Measurements from ENCODE around the gene AGBL5. TPM values are rescaled to one million over a fixed set of nuclear protein-coding genes. Genes with fewer than 3 reads are reported as not detected.

AGBL5 gene
- total and polyA plus RNA-seq, 2 of the 13 experiments (the other 11 are each of a cell fraction or from before 2014, with no cell fraction given): 55.9 to 73.3 TPM

GRCh38 chr2:27050281-27050995 lies 1.0 kb upstream of the AGBL5 start (continued):
- TF ChIP-seq ZNF160 (CRISPR knock-in tag; IDR thresholded peaks at IDR 0.05): peak; percentile 76; the same call in 1 of the 2 replicates
- TF ChIP-seq ZNF234 (CRISPR knock-in tag; conservative IDR thresholded peaks at IDR 0.05): 0 out of 2 replicates have a peak, but pooled peaks have one; percentile 24
- peak; percentile 78; the same call in 1 of the 2 replicates for TF ChIP-seq IRF9 (CRISPR knock-in tag; IDR thresholded peaks at IDR 0.05; ENCODE audit: borderline replicate concordance)
- TF ChIP-seq ZBTB20 (CRISPR knock-in tag; IDR thresholded peaks at IDR 0.05; ENCODE audit: borderline replicate concordance, low read depth): peak; percentile 21; the same call in 1 of the 2 replicates
- TF ChIP-seq ZNF569 (CRISPR knock-in tag; IDR thresholded peaks at IDR 0.05; ENCODE audit: borderline replicate concordance): peak; percentile 71; the same call in 1 of the 2 replicates
- peak; percentile 92 for TF ChIP-seq RBM22 (optimal IDR thresholded peaks at IDR 0.05; ENCODE audit: low read length)
- no peak for TF ChIP-seq KDM5A (IDR thresholded peaks at IDR 0.05; ENCODE audit: borderline replicate concordance, low read length)
- TF ChIP-seq ZNF747 (CRISPR knock-in tag; IDR thresholded peaks at IDR 0.05; ENCODE audit: borderline replicate concordance): peak; percentile 92
- no peak; the same call in 1 of the 2 replicates for TF ChIP-seq ZBTB37 (CRISPR knock-in tag; IDR thresholded peaks at IDR 0.05)
- no peak; the same call in 1 of the 2 replicates for TF ChIP-seq ZNF510 (CRISPR knock-in tag; IDR thresholded peaks at IDR 0.05; ENCODE audit: low read depth)
- TF ChIP-seq POLR2AphosphoS5 (IDR thresholded peaks at IDR 0.05; ENCODE audit: low read depth, low read length): peak; percentile 62
- TF ChIP-seq RARA (CRISPR knock-in tag; IDR thresholded peaks at IDR 0.05): peak; percentile 43; the same call in 1 of the 2 replicates
- TF ChIP-seq RNF219 (CRISPR knock-in tag; IDR thresholded peaks at IDR 0.05): no peak; the same call in 1 of the 2 replicates
- TF ChIP-seq ZNF75D (CRISPR knock-in tag; IDR thresholded peaks at IDR 0.05; ENCODE audit: borderline replicate concordance): peak; percentile 95
- peak; percentile 100 for TF ChIP-seq UBTF (CRISPR knock-in tag; IDR thresholded peaks at IDR 0.05)
- peak; percentile 65 for TF ChIP-seq ZSCAN25 (CRISPR knock-in tag; IDR thresholded peaks at IDR 0.05)
- TF ChIP-seq ZNF713 (CRISPR knock-in tag; IDR thresholded peaks at IDR 0.05): no peak
- TF ChIP-seq GFI1 (CRISPR knock-in tag; IDR thresholded peaks at IDR 0.05; ENCODE audit: borderline replicate concordance): peak; percentile 67
- 0 out of 2 replicates have a peak, but pooled peaks have one; percentile 52 for TF ChIP-seq ZNF720 (CRISPR knock-in tag; IDR thresholded peaks at IDR 0.05)

All from HepG2 (cell line).